Endothelial cell (in vitro differentiated cells): ENCODE measurements around the gene PI4KB. TPM values are rescaled to one million over a fixed set of nuclear protein-coding genes. Genes with fewer than 3 reads are reported as not detected.

Source experiments
- DNase-seq: peaks from one replicate; pipeline ENCODE4 v3.0.0; 2021; ENCODE audit warnings: low spot score
- H3K27ac Mint-ChIP-seq: one replicate; pipeline ENCODE4 v1.8.0; 2021; ENCODE audit warnings: mixed read lengths, inconsistent platforms; ENCODE audit not compliant: unreplicated experiment
- H3K27me3 Mint-ChIP-seq: one replicate; pipeline ENCODE4 v1.8.0; 2021; ENCODE audit warnings: mild to moderate bottlenecking, moderate library complexity, mixed read lengths, inconsistent platforms; ENCODE audit not compliant: unreplicated experiment
- H3K36me3 Mint-ChIP-seq: one replicate; pipeline ENCODE4 v1.8.0; 2021; ENCODE audit warnings: mild to moderate bottlenecking, low read depth, mixed read lengths, inconsistent platforms; ENCODE audit not compliant: unreplicated experiment
- H3K4me1 Mint-ChIP-seq: one replicate; pipeline ENCODE4 v1.8.0; 2021; ENCODE audit warnings: mild to moderate bottlenecking, mixed read lengths, inconsistent platforms; ENCODE audit not compliant: unreplicated experiment
- H3K4me3 Mint-ChIP-seq: one replicate; pipeline ENCODE4 v1.8.0; 2021; ENCODE audit warnings: mild to moderate bottlenecking, mixed read lengths, inconsistent platforms; ENCODE audit not compliant: unreplicated experiment
- H3K9me3 Mint-ChIP-seq: one replicate; pipeline ENCODE4 v1.8.0; 2021; ENCODE audit warnings: mixed read lengths, inconsistent platforms; ENCODE audit not compliant: unreplicated experiment
- CTCF ChIP-seq: fragments of 200-600 bp; sonication (generic); IDR thresholded peaks from one replicate; pipeline ENCODE4 v1.5.0; 2021; ENCODE audit warnings: antibody characterized with exemption; ENCODE audit not compliant: unreplicated experiment
- long read RNA-seq: library from polyadenylated mRNA; unstranded; transcript quantifications from one replicate; pipeline ENCODE4 v2.0.0, GENCODE V29; 2020; ENCODE audit not compliant: unreplicated experiment
- total RNA-seq: library from RNA; stranded (reverse); fragmentation: NEBNext Ultra II Directional; extraction: Animal tissue kit (Norgen Biotek cat#: 25700); gene quantifications from one replicate; pipeline ENCODE4 v1.2.1, GENCODE V29; 2021; ENCODE audit not compliant: unreplicated experiment

PI4KB gene
- 50.3 TPM for total RNA-seq
- long read RNA-seq, partial matches to known transcripts, result 6 of 21 reads
- long read RNA-seq, other reads (novel, unspliced or antisense), result 8 of 21 reads

DNA sequence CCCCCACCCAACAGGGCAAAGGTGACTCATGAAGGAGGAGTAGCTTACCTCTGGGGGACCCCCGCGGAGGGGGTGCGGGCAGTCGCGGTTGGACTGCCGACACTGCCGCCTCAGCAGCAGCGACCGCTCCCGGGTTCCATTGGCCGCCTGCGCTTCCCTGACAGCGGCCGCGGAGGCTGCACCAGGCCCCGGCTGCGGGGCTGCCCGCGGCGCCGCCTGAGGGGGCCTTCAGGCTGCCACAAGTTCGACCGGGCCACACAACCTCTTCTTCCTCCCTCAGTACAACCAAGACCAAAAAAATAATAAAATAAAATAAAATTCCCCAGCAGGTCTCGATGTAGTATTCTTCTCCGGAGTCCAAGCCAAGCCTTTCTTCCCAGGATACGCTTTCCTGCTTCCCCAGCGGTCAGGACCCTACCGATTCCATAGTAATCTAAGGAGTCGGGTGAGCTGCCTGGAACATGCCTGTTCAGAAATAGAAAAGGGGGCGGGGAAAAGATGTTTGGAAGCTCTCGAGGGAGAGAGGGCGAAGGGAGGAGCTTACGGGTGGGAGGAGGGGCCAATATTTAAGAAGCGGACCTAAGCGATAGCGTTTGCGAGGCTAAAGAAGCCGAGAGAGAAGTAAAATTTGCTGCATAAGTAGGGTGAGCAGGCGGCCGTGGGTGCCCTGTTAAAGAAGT, at the start of gene PI4KB:
PI4KB (minus strand) TSS at position 194 of the 680 bp plus-strand sequence. CDS start 10,935 bp downstream, outside the sequence.
- H3K4me1 Mint-ChIP-seq, result peaks cover 21% of the 10 kb centered on the region

GRCh38 chr1:151373196-151373595, 46.0 kb upstream of the PI4KB start:
- Mint-ChIP-seq H3K27ac (no peak overlapping the region), H3K4me1 (peaks cover 14% of the 10 kb centered on the region)

More for the DNA sequence above, at the start of gene PI4KB:
- Mint-ChIP-seq H3K27ac (peak within 1 kb of the TSS; percentile 95), H3K27me3 (peaks cover 3% of the 10 kb centered on the region), H3K4me3 (peak within 1 kb of the TSS; percentile 97), H3K9me3 (no peaks in the 10 kb centered on the region), H3K36me3 (peaks cover 10% of the 10 kb centered on the region)
- no peak for TF ChIP-seq CTCF
- DNase-seq, result peak; percentile 86

GRCh38 chr1:151372058-151372934, 45.1 kb upstream of the PI4KB start, which contains the start of gene SELENBP1:
TSS of gene SELENBP1 (minus strand) at chr1:151372705. CDS start at chr1:151372641, 64 bp downstream.
- no peaks in the 10 kb centered on the region for H3K9me3 Mint-ChIP-seq
- peak; percentile 37 for DNase-seq
- peak within 1 kb of the TSS; percentile 59 for H3K4me3 Mint-ChIP-seq
- H3K27me3 Mint-ChIP-seq, result peaks cover 8% of the 10 kb centered on the region
- H3K36me3 Mint-ChIP-seq, result no peaks in the 10 kb centered on the region
- peak within 1 kb of the TSS; percentile 38 for H3K27ac Mint-ChIP-seq
- peaks cover 14% of the 10 kb centered on the region for H3K4me1 Mint-ChIP-seq
- TF ChIP-seq CTCF, result no peak

More at GRCh38 chr1:151373196-151373595, 46.0 kb upstream of the PI4KB start:
- no peak for TF ChIP-seq CTCF
- no peaks in the 10 kb centered on the region for H3K9me3 Mint-ChIP-seq
- no peak for DNase-seq
- H3K27me3 Mint-ChIP-seq, result peaks cover 6% of the 10 kb centered on the region
- H3K4me3 Mint-ChIP-seq, result no peak overlapping the region
- no peaks in the 10 kb centered on the region for H3K36me3 Mint-ChIP-seq

DNA sequence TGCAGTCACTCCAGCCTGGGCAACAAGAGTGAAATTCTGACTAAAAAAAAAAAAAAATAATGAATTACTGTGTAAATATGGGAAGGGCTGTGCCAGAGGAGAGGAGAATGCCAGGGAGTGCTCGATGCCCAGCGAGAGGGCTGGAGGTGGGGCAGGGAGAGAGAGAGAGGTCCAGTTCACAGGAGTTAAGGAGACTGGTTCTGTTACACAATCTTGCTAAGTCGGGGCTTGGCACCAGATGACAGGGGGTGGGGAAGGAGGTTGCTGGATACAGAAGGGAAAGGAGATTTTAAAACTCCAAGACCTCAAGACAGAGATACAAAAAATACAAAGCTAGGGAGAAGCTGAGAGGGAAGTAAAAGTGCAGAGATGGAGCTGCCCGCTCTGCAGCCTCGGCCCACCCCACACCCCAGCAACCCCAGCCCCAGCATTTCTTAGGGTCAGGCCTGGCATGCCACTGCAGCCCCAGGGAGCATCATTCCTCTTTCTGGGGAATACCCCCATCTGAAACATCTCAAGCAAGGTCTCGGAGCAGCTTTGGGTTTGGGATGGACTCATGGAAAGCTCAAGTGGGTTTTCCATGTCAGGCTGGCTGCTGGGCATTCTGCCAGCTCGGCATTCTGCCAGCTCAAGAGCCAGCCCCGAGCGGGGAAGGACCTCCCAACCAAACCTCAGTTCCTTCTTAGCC, 44.3 kb upstream of the PI4KB start:
- Mint-ChIP-seq H3K27me3 (peaks cover 8% of the 10 kb centered on the region), H3K36me3 (no peaks in the 10 kb centered on the region), H3K27ac (no peak overlapping the region), H3K9me3 (no peaks in the 10 kb centered on the region), H3K4me3 (no peak overlapping the region), H3K4me1 (peaks cover 14% of the 10 kb centered on the region)
- no peak for TF ChIP-seq CTCF
- no peak for DNase-seq
